HG03159 (cell line): Measurements from ENCODE around the gene GPA33.
A peak's percentile ranks its signal among the peaks of the same experiment; 100 is the strongest.

Experiments used
- ATAC-seq: cut with Tn5 transposase; IDR thresholded peaks from one replicate; pipeline ENCODE4 v1.9.1; 2021; ENCODE audit warnings: mild to moderate bottlenecking, moderate library complexity; ENCODE audit not compliant: unreplicated experiment

The GPA33 gene

DNA sequence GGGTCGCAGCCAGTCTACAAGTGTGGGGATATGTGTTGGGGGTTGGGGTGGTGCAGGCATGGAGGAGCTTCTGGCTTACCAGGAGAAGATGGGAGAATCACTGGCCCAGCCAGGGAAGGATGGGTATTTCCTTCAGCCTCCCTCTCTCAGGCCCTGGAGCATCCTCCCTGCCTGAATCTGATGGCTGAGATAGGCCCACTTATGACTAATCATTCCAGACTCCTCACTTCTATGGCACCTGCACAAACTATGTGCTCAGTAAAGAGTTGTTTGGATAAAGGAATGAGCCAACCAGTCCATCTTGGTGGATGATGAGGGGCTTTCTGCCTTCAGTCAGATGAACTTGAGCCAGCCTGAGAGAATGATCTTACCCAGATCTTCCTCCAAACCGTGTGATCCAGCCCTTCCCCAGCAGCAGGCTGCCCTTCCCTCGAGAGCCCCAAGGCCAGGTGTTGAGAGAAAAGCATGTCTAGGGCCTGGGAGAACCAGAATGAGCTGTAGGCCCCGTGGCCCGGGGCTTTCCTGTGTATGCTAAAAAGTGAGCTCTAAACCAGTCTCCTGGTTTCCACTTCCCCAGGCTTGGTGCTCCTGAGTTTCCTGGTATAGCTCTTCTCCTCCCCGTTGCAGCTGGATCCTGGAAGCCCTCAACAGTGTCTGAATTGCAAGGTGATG, 1.3 kb downstream of the GPA33 start:
- ATAC-seq: no peak

DNA sequence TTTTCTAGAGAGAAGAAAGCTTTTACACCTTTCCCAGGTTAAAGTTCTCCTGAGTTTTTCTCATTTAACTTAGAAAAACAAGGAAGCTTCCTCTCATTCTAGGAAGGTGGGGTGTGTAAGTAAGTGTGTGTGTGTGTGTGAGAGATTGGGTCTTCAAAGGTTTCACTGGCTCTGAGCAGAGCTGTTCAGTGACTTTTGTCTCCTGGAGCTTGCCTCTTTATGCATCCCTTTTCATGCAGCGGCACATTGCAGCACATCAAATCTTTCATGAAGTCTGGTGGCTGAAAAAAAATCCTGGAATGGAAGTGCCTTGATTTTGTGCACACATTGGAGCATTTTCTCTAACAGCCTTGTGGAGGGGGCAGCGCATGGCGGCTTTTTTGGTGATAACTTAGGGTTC, 3.4 kb downstream of the GPA33 start:
- no peak for ATAC-seq

- ATAC-seq: no peak
Measured at GRCh38 chr1:167086033-167086432, 4.1 kb downstream of the GPA33 start.

GRCh38 chr1:167084757-167085156, 5.4 kb downstream of the GPA33 start:
- no peak for ATAC-seq

DNA sequence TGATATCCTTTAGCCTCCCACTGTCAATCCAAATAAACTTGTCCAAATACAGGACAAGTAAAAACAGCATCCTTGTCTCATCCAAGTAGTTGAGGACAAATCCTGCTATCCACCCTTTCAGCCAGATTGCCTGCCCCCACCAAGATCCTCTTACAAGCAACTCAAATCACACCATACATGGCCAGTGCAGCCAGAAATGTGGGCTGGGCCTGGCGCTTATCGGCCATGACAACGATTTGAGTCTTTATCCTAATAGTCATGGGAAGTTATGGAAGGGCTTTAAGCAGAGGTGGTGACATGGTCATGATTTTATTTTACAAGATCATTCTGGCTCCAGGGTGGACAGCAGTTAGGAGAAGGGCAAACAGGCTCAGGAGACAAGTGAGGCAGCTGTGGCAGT, 6.3 kb downstream of the GPA33 start:
- no peak for ATAC-seq

DNA sequence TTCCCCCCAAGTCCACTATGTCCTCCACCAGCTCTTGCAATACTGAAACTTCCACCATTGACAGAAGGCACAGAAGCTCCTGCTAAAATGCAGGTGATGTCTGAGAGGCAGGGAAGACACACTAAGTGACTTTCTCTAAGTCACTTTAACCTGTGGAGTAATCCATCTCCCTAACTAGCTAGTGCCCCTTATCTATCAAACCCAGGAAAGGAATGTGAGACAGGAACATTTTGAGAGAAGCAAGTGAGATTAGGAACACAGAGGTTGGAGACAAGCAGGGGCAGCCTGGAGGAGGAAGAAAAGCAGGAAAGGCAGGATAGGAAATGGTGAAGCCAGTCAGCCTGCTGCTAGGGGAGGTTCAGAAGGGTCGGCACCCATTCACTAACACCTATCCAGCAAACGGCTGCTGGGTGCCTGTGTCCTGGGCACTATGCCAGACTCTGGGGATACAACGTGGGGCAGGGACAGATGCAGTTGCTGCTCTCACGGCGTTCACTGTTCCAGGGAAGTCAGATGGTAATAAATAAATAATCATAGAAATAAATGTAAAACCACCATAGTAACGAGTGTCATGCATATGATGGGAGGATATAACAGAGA, 7.0 kb downstream of the GPA33 start:
- ATAC-seq: no peak

- no peak for ATAC-seq
Measured at GRCh38 chr1:167082511-167083027, 7.6 kb downstream of the GPA33 start.

- no peak for ATAC-seq
Measured at GRCh38 chr1:167081594-167082156, 8.5 kb downstream of the GPA33 start.

- ATAC-seq: no peak
Measured at GRCh38 chr1:167077868-167078210, 12.3 kb downstream of the GPA33 start.

DNA sequence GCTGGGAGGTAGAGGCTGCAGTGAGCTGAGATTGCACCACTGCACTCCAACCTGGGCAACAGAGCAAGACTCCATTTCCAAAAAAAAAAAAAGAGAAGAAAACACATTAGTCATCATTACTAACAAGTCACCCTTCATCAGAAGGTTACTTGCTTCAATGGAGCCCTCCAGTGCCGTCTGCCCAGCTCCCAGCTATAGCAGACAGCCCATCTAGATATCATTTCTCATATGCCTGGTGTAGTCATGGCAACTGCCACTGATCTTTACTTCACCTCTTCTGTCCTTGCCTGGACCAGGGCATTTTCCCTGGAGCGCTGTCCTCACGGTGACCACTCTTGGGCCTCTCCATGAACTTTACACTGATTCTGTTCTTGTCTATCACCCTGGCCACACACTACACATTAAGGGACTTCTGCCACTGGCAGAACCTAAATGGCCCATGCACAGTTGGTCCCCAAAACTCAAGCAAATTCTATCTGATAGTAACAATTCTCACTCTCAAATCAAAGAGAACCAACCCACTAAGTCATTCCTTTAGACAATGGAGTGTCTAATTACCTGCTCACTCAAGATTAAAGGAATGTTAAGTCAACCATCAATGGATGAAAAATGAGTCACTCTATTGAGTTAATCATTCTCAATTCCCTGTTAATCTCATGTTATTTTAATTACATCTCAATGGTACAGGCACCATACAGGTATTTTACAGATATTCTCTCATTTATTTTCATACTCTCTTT, 12.9 kb downstream of the GPA33 start:
- ATAC-seq: no peak

DNA sequence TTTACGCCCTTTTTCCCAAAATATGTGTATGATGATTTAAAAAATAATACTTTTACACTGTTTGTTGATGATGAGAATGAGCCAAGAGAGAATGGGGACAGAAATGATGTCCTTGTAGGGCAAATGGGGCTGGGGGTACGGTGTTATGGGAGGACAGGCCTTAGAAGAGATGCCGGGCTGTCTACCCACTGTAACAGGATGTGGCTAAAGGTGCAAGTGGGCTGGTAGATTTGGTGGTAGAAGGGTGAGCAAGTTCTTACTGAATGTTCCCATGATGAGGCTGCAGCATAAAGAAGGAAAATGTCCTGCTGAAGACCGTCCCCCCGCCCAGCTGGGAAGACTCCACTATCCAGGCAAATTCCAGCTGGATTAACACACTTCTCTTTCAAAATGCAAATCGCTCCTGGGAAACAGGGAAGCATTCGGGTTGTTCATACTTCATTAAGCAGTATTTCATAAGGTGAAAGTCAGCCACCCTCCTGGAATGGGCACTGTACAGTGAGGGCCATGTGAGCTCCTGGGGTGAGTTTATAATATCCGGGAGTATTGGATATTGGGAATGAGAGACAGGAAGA, 14.0 kb downstream of the GPA33 start:
- no peak for ATAC-seq

DNA sequence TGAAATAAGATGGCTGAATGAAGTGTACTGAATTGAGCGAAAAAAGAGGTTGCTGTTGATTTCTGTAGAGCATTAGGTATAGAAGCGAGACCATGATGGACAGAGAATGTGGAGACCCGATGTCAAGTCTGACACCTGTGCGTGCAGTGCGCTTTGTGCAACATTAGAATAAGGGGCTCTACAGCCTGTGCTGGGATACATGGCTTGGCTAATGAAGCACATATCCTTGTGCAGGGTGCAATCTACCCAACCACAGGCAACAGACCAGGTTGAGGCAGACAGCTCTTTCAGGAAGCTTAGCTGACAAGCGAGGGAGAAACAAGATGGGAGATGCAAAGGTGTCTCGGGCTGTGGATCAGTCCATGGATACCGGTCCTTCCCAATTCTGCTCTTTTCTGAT, 18.9 kb downstream of the GPA33 start:
- no peak for ATAC-seq

DNA sequence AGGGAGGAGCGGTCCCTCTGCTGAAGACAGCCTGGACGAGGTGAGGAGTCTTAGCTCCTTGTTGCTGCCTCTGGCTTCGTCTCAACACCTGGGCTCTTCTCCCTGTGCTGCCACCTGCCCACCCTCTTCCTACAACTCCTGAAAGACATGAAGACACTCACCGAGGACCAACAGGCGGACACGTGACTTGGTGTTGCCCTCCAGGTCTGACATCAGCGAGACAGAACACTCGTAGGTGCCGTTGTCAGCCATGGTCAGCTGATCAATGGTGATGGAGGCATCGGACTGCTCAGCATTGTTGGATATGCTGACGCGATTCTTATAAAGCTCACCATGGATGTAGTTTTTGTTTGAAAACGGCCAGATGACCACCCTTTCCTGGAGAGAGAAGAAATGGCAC, 21.4 kb downstream of the GPA33 start:
- no peak for ATAC-seq

GRCh38 chr1:167067904-167068303, 22.3 kb downstream of the GPA33 start:
- ATAC-seq: no peak

- peak; percentile 80 for ATAC-seq
Measured at GRCh38 chr1:167066333-167067122, 23.6 kb downstream of the GPA33 start.

DNA sequence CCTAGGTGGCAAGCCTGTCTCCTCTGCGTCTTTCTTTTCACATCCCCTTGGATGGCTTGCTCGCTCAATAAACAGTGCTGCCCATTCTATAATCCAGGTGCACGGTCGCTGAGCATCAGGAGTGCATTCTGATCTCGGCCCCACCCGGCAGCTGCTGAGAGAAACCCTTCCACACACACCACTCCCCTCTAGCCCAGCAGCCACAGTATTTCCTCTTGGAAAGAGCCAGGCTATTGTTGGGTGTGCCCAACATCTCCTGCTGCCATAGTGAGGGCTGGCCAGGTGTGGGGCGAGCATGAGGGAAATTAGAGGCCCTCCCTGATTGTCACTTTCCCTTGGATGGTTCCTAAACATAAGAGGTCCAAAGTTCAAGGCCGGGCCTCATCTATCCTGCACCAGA, 24.7 kb downstream of the GPA33 start:
- ATAC-seq: no peak

DNA sequence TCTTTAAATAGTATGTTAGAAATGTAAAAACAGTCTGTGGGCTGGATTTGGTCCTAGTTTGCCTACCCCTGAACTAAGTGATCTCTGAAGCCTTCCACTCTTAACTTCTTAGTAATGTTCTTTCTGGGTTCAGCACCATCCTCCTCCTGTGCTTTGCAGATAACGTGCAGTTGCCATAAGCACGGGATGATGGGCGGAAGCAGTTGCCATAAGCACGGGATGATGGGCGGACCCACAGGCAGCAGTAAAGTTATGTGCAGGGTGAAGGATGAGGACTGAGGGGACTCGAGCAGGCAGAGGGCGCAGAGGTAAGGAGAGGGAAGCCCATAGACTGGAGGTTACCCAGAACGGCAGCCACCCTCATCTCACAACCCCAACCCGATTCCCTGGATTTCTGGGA, 25.6 kb downstream of the GPA33 start:
- no peak for ATAC-seq

GRCh38 chr1:167061073-167061464, 29.1 kb downstream of the GPA33 start:
- ATAC-seq: no peak

DNA sequence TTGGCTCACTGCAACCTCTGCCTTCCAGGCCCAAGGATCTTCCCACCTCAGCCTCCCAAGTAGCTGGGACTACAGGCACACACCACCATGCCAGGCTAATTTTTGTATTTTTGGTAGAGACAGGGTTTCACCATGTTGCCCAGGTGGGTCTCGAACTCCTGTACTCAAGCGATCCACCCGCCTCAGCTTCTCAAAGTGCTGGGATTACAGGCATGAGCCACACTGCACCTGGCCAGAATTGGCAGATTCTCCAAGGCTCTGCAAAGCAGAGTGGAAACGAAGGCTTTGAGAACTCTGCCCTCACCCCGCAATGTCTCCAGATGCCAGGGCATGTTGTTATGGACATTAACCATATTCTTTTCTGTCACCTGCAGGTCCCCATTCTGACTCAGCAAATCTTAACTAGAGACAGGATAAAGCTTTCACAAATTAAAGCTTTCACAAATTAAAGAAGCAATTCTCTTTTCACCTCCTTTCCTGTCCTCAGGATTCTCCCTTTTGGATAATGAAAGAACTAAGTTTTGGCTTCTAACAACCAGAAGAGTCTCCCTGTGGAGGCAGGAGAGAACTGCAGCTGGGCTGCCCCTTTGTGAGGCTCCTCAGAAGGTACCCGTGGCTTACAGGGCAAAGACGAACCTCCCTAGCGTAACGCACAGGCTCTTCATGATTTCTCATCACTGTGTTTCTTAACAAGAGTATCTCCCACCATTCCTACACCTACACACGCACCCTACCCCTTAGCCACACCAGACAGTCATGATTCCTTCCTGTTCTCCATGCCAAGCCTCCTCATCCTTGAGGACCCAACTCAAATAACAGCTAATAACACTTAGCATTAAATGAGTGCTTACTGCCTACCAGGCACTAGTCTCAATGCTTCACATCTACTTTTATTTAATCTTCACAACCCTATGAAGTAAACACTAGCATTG, 29.8 kb downstream of the GPA33 start:
- no peak for ATAC-seq

- no peak for ATAC-seq
Measured at GRCh38 chr1:167059809-167060107, 30.4 kb downstream of the GPA33 start.
